ENCODE measurements around the gene ACAA1. TPM values are rescaled to one million over a fixed set of nuclear protein-coding genes. Genes with fewer than 3 reads are reported as not detected.

ACAA1 gene
- total and polyA plus RNA-seq, 2 of the 13 experiments (the other 11 are each of a cell fraction or from before 2014, with no cell fraction given): 60.8 to 188 TPM

- TF ChIP-seq FOXJ3 (CRISPR knock-in tag; IDR thresholded peaks at IDR 0.05; ENCODE audit: borderline replicate concordance) (peak; percentile 82; the same call in 1 of the 2 replicates), SAP130 (CRISPR knock-in tag; IDR thresholded peaks at IDR 0.05; ENCODE audit: low read depth) (peak; percentile 82), RORA (CRISPR knock-in tag; IDR thresholded peaks at IDR 0.05) (no peak), WIZ (CRISPR knock-in tag; IDR thresholded peaks at IDR 0.05) (no peak), GATA4 (IDR thresholded peaks at IDR 0.05; ENCODE audit: borderline replicate concordance, low read depth) (no peak; the same call in 1 of the 2 replicates), CBFB (CRISPR knock-in tag; IDR thresholded peaks at IDR 0.05) (peak; percentile 25; the same call in 1 of the 2 replicates), CCAR2 (optimal IDR thresholded peaks at IDR 0.05; ENCODE audit: low read depth, low read length) (no peak), MZF1 (CRISPR knock-in tag; IDR thresholded peaks at IDR 0.05; ENCODE audit: borderline replicate concordance) (no peak; the same call in 1 of the 2 replicates), ETV6 (CRISPR knock-in tag; conservative IDR thresholded peaks at IDR 0.05) (peak; percentile 34), STAG1 (CRISPR knock-in tag; IDR thresholded peaks at IDR 0.05) (no peak), TCF7L2 (IDR thresholded peaks at IDR 0.05; ENCODE audit: low read depth, low read length) (no peak), GFI1 (CRISPR knock-in tag; IDR thresholded peaks at IDR 0.05; ENCODE audit: borderline replicate concordance) (0 out of 2 replicates have a peak, but pooled peaks have one; percentile 44), ZNF326 (CRISPR knock-in tag; IDR thresholded peaks at IDR 0.05; ENCODE audit: borderline replicate concordance) (no peak), KLF16 (CRISPR knock-in tag; IDR thresholded peaks at IDR 0.05) (peak in 1 of 2 experiments; percentile 40; a peak in 1 of 4 replicates), CREM (IDR thresholded peaks at IDR 0.05) (peak; percentile 99), CREM (CRISPR knock-in tag; IDR thresholded peaks at IDR 0.05) (peak; percentile 79), ZMYM2 (CRISPR knock-in tag; IDR thresholded peaks at IDR 0.05) (peak; percentile 87), ELF1 (CRISPR knock-in tag; IDR thresholded peaks at IDR 0.05) (peak; percentile 49), NAIF1 (CRISPR knock-in tag; IDR thresholded peaks at IDR 0.05; ENCODE audit: borderline replicate concordance) (0 out of 2 replicates have a peak, but pooled peaks have one; percentile 59), FOXK1 (CRISPR knock-in tag; IDR thresholded peaks at IDR 0.05; ENCODE audit: borderline replicate concordance, low read depth) (peak; percentile 19; the same call in 1 of the 2 replicates), NR0B2 (CRISPR knock-in tag; IDR thresholded peaks at IDR 0.05) (peak; percentile 67; the same call in 1 of the 2 replicates), TBL1XR1 (IDR thresholded peaks at IDR 0.05; ENCODE audit: borderline replicate concordance, low read length, partially characterized antibody) (no peak)
- TF ChIP-seq, protein P1, sequence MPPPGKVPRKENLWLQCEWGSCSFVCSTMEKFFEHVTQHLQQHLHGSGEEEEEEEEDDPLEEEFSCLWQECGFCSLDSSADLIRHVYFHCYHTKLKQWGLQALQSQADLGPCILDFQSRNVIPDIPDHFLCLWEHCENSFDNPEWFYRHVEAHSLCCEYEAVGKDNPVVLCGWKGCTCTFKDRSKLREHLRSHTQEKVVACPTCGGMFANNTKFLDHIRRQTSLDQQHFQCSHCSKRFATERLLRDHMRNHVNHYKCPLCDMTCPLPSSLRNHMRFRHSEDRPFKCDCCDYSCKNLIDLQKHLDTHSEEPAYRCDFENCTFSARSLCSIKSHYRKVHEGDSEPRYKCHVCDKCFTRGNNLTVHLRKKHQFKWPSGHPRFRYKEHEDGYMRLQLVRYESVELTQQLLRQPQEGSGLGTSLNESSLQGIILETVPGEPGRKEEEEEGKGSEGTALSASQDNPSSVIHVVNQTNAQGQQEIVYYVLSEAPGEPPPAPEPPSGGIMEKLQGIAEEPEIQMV (CRISPR knock-in tag; IDR thresholded peaks at IDR 0.05; ENCODE audit: low read depth): 0 out of 2 replicates have a peak, but pooled peaks have one; percentile 9
- TF ChIP-seq, protein P2, sequence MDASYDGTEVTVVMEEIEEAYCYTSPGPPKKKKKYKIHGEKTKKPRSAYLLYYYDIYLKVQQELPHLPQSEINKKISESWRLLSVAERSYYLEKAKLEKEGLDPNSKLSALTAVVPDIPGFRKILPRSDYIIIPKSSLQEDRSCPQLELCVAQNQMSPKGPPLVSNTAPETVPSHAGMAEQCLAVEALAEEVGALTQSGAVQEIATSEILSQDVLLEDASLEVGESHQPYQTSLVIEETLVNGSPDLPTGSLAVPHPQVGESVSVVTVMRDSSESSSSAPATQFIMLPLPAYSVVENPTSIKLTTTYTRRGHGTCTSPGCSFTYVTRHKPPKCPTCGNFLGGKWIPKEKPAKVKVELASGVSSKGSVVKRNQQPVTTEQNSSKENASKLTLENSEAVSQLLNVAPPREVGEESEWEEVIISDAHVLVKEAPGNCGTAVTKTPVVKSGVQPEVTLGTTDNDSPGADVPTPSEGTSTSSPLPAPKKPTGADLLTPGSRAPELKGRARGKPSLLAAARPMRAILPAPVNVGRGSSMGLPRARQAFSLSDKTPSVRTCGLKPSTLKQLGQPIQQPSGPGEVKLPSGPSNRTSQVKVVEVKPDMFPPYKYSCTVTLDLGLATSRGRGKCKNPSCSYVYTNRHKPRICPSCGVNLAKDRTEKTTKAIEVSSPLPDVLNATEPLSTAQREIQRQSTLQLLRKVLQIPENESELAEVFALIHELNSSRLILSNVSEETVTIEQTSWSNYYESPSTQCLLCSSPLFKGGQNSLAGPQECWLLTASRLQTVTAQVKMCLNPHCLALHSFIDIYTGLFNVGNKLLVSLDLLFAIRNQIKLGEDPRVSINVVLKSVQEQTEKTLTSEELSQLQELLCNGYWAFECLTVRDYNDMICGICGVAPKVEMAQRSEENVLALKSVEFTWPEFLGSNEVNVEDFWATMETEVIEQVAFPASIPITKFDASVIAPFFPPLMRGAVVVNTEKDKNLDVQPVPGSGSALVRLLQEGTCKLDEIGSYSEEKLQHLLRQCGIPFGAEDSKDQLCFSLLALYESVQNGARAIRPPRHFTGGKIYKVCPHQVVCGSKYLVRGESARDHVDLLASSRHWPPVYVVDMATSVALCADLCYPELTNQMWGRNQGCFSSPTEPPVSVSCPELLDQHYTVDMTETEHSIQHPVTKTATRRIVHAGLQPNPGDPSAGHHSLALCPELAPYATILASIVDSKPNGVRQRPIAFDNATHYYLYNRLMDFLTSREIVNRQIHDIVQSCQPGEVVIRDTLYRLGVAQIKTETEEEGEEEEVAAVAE (CRISPR knock-in tag; IDR thresholded peaks at IDR 0.05; ENCODE audit: borderline replicate concordance): peak; percentile 53; the same call in 1 of the 2 replicates
These were observed 28.2 kb upstream of the ACAA1 start, which contains the start of gene OXSR1 (continued) for GRCh38 chr3:38164952-38165721.
